GOT3 (cell line): Measurements from ENCODE around the gene LLGL2.

Experiments used
- DNase-seq: peaks from one replicate; lab custom pipeline; 2025; ENCODE audit warnings: mixed read lengths; lab: John Stamatoyannopoulos, UW

The LLGL2 gene

DNA sequence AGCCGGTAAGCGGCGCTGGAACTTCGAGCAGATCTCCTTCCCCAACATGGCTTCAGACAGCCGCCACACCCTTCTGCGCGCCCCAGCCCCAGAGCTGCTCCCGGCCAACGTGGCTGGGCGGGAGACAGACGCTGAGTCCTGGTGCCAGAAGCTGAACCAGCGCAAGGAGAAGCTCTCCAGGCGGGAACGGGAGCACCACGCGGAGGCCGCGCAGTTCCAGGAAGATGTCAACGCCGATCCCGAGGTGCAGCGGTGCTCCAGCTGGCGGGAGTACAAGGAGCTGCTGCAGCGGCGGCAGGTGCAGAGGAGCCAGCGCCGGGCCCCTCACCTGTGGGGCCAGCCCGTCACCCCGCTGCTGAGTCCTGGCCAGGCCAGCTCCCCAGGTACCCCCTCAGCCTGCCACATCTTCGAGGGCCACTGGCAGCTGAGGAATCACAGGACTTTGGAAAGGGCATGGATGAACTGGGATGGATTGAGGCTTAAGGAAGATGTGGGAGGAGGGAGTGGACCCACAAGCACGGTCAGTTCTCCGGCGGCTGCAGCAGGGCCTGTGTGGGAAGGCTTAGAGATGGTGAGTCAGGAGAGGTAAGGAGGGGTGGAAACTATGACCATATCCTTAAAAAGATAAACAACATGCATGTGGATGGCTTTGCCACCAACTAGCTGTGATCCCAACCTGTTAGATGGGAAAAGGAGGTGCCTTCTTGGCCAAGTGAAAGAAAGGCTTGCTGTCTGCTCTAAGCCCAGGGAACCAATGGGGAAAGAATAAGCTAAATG is 3.4 kb upstream of the LLGL2 start:
- DNase-seq = no peak

DNA sequence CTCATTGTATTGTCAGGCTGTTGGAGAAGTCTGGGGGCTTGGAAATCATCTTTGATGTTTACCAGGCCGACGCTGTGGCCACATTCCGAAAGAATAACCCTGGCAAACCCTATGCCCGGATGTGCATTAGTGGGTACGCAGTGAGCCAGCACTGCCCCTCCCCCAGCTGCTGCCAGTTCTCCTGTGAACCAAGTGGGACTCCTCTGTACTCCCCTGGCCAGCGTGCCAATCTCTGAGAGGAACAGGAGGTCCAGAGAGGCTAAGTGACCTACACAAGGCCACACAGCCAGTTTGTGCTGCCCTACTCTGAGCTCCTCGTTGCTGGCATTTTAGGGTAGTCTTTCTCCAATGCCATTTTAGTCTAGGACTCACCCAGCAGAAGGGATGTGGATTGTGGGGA is 1.9 kb upstream of the LLGL2 start:
- DNase-seq = no peak

DNA sequence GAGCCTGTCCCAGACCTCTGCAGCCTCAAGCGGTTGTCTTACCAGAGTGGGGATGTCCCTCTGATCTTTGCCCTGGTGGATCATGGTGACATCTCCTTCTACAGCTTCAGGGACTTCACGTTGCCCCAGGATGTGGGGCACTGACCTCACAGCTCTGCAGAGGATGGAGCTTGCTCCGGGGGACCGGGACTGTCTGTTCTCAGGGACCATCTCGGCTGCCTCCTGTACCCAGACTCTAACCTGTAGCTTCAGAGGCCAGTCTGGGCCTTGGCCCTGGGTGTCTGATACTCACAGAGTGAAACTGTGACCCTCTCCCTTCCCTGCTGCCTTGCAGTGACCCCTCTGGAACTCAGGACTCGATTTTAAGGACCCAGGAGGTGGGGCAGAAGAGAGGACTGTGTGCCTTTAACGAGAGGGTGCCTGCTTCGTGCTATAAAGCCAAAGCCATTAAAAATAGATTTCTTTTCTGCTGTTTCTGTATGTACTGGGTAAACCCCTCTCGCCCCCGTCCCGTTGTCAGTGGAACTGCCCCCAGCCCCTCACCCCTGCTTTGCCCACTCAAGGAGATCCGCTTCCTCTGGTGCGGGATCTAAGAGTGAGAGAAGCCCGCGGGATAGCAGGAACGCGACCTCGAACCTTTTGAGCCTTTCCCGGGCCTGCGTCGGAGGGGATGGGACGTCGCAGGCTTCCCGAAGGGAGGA is 1.1 kb upstream of the LLGL2 start:
- DNase-seq = no peak

DNA sequence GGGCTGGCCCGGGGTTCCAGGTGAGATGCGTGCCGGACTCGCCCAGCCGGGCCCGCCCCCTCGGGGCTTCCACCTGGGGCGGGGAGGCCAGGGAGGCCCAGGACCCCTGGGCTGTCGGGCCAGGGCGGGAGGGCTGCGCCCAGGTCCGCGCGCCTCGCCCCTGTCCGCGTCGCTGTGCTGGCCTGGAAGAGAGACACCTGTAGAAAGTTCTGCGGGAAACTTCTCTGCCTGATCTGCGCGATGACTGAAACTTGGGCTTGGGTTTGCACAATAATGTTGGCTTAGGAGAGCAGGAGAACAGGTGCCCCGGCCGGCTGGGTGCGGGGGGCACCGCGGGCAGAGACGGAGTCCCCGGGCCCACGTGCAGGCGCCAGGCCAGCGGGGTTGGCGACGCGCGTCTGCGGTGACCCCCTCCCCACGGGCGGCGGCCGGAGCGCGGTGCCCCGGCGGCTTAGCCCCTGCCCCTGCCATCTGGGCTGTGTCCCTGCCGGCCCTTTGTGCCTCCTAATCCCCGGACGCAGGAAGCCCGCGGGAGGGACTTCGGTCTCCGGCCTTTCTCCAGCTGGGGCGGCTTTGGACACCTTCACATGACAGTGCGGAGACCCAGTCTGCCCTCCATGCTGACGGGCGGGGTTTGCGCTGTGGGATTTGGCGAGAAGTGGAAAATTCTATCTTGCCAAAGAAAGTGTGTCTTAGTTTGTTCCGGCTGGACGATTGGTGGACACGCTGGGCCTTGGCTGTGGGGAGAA is 483 bp downstream of the LLGL2 start:
- no peak for DNase-seq

DNA sequence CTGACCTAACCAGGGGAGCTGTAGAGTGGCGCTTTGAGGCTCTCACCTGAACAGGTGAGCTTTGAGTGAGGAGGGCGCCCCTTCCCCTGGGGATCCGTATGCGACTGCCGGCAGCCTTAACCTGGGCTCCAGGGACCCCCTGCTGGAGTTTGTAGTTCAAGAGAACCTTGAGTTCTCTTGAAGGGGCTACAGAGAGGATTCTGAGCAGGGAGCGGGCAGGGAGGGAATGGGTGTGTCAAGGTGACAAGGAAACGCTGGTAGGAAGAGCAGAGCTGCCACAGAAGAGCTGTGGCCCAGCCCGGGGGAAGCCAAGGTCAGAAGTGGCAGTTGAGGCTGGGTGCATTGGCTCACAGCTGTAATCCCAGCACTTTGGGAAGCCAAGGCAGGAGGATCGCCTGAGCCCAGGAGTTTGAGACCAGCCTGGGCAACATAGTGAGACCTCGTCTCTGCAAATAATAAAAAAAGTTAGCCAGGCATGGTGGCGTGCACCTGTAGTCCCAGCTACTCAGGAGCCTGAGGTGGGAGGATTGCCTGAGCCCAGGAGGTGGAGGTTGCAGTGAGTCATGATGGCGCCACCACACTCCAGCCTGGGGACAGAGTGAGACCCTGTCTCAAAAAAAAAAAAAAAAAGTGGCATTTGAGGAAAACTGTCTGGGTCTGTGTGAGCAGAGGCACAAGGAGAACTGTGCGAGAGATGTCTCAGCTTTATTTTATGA is 1.2 kb downstream of the LLGL2 start:
- DNase-seq = no peak

DNA sequence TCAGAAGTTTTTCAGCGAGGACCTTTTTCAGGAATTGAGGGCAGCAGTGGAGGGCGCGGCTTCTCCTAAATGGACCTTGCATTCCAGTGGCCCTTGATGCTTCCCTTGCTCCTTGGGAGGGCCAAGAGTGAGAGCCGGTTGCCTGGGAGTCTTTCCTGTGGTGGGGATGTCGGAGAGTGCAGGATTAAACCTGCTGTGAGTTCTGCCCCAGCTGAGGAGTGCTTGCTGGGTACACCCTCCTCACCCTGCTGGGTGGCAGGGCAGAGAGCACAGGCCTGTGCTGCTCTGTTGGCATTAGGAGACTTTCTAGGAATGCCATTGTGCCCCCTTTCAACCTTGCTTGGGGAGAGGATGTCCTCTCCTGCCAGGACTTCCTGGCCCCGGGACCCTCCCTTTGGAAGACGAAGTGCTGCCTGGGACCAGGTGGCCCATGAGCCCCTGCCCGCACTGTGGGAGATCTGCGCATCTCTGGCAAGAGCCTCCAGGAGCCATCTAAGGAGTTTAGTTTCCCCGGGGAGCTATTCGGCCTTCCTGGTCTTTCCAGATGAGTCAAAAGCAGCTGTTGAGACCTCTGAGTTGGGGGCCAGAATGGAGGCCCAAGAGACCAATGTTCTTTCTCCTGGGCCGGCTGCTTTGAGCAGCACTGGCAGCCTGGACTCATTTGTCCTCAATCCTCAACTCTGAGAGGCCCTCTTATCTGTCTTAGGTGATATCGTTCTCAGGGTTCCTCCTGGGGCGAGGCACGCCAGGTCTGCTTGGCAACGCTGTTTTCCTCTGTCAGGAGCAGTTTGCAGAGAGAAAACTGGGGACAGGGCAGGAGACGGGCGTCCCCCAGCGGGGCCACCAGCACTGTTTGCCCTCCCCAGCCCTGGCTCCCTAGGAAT is 5.6 kb downstream of the LLGL2 start:
- DNase-seq = no peak

DNA sequence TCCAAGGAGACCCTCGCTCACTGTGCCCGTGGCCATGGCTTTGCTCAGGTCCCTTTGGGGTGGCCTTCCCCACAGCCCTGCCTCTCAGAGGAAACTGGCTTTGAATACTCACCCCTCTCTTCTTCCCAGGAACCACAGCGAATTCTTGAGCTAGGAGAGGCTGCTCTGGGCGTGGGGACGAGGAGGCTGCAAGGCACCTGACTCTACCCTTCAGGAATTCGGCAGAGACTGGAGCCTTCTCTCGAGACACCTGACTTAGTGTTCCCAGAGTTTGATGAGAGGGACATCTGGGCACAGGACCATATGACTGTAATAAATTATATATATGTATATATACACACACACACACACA is 6.2 kb downstream of the LLGL2 start:
- DNase-seq = no peak

DNA sequence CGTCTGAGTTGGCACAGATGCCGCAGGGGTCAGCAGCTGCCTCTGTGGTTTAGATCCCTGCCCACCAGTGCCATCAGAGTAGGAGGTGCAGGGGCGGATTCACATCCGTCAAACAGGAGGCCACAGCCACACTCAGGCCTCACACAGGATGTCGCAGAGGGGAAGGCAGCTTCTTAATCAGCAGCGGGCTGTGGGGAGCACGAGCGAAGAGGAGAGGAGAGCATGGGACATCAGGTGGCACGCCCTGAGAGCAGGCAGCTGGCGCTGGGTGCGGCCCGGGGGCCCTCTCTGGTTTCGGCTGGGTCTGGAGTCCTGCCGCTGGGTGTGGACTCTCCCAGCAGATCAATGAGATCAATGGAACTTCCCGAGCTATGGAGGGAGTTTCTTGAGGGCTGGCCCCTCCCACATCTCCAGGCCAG is 9.6 kb downstream of the LLGL2 start:
- DNase-seq = no peak

DNA sequence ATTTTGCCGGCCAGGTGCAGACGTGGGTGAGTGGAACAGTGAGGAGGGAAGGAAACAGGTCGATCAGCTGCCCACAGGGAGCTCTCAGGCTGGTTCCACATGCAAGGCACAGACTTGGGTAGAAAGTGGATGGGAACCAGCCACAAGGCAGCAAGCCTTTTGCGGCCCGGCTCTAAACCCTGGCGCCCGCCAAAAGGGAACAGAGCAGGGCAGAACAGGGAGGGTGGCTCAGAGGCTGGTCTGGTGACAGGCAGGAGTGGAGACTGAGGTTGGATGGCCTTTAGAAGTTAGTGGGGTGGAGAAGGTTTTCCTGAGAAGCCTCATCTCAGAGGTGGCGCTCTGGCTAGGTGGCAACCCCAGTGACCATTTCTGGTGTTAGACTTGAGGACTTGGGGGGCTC is 10.4 kb downstream of the LLGL2 start:
- DNase-seq = no peak

DNA sequence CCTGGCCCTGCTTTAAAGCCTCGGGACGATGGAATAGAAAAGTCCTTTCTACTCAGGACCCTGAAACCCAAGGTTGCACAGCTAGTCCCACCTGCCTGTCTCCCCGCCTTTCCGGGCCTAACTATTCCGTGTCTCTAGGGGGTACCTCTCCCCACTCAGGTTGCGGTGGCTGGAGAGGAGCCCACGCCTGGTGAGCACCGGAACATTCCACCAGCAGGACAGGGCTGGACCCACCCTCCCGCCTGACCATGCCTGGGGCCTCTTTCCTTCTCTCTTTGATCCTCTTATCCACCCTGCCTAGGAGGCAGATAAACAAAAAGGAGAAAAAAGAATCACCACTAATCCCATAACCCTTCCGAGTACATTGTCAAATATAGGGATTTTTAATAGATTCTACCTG is 10.9 kb downstream of the LLGL2 start:
- DNase-seq = no peak

DNA sequence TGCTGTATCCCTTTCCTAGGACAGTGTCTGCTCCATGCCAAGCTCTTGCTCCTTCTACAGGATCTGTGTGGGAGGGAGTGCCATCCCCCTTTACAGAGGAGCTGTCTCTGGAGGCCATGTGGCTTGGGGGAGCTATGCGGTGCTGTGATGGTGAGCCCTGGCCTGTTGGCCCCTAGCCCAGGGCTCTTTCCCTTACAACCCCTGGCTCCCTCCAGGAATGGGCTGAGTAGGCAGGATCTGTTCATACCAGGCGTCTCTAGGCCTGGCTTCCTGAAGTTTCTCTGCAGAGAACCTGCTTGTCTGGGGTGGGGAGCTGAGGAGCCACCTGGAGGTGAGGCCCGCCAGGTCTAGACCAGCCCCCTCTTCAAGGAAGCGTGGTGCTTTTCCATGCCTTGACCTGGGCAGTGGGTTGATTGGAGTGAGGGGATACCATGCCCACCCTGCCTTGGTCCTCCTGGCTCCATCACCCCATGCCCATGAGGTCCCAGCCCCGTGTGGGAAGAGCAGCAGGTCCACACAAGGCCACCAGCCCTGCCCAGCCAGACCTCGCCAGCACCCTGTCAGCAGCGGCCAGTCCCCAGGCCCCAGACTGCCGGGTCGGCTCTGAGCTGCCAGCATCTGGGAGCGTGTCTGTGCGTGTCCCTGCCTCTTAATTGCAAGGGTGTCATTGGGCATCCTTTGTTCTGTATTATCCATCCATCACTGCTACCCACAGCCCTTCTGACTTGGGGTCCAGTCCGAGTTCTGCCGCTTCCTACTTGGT is 14.7 kb downstream of the LLGL2 start:
- no peak for DNase-seq

DNA sequence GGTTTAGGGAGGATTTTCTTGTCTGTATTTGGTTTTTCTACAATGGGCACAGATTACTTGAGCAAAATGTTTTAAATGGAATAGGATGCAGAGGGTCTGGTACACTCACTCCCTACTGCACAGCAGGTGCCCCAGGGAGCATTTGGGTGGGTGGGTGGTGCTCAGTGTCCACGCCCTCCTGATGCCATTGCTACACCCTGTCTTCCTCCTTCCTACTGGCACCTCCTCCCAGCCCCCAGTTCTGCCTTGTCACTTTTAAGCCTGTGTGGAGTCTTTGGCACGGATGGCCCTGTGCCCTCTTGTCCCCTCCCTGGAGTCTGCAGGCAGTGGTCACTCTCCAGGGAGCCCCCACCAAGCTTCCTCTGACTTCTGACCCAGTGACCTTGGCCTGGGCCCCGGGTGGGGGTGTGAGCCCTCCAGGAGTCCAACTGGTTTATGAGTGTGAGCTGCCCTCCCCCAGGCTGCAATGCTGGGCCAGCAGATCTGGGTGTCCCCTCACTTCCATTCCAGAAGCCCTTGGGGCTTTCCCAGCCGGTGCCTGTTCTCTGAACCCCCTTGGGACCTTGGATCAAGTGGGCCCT is 15.5 kb downstream of the LLGL2 start:
- DNase-seq = no peak

DNA sequence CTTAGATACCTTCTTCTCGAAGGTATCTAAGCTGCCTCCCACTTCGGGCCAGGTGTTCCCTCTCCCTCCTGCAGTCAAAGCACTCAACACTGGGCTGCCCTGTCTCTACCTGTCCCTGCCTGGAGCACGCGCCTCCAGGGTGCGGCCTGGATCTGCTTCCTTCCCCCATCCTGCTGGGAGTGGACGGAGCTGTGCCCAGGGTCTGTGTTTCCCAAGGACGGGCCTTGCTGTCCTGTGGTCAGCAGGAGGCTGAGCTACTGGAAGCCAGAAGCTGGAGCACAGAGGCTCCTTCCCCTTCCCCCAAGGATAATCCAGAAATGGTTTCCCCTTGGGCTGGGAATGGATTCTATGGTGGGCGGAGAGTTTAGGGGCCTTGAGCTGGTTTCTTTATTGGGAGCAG is 16.7 kb downstream of the LLGL2 start:
- no peak for DNase-seq

DNA sequence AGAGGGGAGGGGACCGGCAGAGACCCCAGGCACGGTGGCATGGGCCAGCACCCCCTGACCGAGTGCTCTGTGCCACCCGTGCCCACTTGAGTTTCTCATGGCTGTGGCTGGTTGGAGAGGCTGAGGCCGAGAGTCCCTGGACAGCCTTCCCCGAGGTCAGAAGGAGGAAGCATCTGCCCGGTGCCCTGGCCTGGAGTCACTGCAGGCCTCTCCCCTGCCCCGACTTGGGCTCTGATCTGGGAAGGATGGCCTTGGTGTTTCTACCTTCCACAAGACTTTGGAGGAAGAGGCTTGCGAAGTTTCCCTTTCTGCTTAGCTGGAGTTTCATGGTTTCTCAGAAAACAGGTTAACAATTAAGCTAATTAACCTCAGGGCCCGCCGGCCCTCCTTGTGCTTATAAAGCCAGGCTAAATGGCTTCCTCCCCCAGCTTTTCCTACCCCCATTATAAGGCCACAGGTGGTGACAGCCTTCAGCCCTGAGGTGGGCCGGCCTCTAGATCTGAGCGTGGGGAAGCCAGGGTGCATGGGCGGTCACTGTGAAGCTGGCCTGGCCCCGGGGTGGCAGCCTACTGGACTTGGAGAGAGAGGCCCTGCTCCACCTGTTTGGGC is 17.3 kb downstream of the LLGL2 start:
- DNase-seq = no peak

DNA sequence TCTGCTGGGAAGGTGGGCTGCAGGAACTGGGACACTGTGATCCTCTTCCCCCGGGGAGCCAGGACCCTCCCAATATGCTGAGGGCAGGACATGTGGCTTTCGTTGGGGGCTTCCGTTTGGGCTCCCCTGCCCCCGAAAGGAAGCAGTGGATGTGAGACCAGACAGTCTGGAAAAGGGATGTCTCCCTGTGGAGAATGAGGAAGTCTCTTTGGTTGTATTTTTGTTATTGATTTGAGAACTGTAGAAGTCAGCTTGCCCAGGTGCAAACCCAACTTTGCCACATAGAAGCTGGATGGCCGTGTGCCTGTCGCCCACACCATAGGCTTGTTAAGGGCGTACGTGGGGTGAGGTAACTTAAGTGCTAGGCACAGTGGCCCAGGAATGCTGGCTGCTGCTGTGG is 18.8 kb downstream of the LLGL2 start:
- no peak for DNase-seq

DNA sequence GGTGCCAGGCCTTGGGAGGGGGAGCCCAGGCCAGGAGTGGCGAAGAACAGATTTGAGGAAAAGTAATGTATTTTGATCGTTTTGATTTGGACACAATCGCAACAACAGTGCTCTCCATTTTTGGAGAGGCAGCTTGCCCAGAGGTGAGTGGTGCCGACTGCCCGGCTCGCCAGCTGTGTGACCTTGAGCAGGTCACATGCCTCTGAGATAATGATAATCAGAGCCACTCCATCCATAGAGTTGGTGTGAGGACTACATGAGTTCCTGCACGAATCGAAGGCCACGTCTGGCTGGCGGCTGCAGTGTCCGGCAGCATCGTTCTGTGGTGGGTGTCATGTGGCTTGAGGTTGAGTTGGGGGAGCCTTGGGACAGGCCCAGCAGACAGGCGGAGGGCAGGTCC is 20.7 kb downstream of the LLGL2 start:
- DNase-seq = no peak

DNA sequence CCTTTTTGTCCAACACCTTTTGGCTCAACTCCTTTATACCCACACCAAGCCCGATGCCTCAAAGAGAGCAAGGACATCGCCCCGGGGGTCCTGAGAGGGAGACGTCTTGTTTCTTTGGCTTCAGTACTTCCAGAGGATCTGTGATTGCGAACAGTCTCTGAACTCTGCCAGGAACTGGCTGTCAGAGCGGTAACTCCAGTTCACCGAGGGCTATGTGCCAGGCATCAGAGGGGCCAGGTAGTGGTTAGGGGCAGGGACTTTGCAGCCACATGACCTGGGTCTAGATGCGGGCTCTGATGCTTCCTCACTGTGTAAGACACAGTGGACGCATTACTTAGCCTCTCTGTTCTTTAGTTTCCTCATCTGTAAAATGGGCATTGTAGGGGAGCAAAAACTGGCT is 21.6 kb downstream of the LLGL2 start:
- DNase-seq = no peak

DNA sequence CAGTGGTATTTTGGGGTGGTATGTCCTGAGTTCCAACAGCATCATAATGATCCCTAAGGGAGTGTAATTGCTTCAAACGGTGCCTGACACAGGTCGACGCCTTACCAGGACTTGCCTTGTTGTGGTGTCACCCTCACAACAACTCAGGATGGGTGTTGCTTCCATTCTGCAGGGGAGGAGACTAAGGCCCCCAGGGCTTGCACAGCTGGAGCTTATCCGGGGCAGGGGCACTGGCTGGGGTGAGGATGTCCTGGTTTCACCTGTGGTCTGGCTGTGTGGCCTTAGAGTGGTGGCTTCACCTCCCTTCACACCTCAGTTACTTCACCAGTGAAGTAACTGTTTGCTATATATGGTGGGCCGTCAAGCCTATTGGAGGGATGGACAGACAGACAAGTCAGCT is 23.3 kb downstream of the LLGL2 start:
- DNase-seq = no peak

DNA sequence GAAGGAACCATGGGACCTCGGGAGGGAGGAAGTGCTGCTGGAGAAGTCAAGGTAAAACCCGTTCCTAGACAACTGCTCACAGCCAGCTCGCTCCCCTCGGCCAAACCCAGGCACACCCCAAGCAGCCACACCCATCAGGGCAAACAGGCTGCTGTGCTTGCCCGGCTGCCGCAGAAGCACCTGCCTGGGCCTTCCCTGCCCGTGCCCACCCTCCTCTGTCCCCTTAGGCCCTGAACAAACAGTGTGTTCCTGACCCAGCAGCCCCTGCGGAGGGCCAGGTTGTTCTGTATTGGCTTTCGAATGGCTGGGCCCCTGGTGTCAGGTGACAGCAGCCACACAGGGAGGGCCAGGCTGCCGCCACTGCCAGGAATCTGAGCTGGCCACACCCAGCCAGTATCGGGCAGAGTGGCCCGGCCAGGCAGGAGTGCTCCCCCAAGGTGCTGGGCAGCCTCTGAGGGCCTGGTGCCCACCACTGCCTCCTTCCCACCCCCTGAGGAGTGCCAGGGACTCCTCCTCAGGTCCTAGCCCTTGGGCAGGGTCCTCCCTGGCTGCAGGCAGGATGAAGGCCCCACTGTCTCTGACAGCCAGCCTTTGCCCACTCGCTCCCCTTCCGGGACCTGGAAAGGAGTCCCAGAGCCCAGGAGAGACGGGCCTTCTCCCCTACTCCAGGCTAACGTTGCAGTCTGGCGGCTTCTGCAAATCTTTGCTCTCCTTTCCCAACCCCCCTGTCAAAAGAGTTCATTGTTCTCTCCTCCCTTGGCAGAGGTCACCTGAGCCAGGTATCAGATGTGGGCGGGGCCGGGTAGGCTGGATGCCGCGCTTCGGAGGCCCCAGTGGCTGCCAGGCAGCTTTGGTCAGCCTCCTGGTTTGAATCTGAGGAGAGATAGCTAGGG is 24.0 kb downstream of the LLGL2 start:
- no peak for DNase-seq
